ENCODE data around the gene AKAP17A. TPM values are rescaled to one million over a fixed set of nuclear protein-coding genes. Genes with fewer than 3 reads are reported as not detected.
"Not testable (repeated sequence)": the region's sequence is repeated elsewhere in the genome, so short reads cannot be mapped to it uniquely, and the experiment has no call there.

The AKAP17A gene
- polyA plus RNA-seq, 3 donors = 51.2 to 62.5 (median 56.0) TPM

DNA sequence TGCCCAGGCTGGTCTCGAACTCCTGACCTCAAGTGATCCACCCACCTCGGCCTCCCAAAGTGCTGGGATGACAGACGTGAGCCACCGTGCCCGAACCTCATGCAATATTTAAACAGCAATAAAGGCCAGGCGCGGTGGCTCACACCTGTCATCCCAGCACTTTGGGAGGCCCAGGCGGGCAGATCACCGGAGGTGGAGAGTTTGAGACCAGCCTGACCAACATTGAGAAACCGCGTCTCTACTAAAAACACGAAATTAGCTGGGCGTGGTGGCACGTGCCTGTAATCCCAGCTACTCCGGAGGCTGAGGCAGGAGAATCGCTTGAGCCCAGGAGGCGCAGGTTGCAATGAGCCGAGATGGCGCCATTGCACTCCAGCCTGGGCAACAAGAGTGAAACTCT lies 17.2 kb upstream of the AKAP17A start:
- DNase-seq = not testable (repeated sequence)

DNA sequence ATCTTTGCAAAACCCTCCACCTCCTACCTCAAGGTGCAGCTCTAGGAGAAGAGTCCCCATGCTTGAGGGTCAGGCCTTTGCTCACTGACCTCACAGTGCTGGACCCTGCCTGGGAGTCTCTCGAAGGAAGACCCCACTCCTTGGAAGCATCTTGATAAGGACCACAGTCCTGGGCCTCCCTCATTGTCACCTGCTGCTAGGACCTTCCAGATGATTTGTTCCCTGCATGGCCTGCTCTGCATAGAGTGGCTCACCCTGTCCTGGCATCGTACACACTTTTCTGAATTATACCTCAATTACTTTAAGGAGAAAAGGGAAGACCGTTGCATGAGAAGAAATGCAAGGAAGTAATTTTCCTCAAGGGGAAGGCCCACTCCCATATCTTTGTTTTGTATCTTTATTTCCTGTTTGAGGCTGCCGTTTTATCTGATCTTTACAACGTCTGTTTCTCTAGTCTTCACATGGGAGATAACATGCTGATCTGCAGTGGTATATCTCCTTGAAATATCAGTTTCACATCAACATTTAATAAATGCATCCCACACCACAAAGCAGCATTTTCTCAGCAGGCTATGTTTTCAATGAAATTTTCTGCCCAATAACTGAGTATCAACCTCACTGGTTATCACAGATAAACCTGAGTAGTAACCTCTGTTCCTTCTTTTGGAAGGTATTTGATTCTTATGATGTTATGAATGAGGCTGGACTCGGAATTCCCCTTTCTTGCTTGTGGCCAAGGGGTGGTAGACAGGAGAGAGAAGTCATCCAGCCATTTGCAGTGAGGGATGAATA lies 15.0 kb upstream of the AKAP17A start:
- DNase-seq = no peak

DNA sequence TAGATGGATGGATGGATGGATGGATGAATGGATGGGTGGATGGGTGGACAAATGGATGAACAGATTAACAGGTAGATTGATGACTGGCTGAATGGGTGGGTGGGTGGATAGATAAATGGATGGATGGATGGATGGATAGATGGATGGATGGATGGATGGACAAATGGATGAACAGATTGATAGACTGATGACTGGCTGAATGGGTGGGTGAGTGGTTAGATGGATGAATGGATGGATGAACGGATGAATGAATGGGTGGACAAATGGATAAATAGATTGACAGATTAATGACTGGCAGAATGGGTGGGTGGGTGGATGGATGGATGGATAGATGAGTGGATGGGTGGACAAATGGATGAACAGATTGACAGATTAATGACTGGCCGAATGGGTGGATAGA lies 13.6 kb upstream of the AKAP17A start:
- no peak for DNase-seq

DNA sequence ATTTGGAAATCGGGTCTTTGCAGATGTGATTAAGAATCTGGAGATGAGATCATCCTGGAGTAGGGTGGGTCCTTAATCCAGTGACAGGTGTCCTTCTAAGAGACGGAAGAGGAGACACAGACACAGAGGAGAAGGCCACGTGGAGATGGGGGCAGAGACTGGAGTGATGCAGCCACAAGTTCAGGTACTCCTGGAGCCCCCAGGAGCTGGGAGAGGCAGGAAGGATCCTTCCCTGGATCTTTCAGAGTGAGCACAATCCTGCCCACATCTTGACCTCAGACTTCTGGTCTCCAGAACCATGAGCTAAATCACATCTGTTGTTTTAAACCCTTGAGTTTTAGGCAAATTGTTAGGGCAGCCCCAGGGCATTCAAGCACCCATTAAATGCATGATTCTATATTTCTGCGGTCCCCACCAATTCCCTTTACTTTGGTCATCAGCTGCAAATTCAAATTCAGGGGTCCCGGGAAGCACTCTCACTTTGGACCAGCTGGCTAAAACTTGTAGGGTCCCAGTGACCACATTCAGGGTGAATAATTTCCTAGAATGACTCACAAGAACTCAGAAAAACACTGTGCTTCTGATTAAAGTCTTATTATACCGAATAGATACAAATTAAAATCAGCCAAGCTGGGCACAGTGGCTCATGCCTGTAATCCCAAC lies 12.8 kb upstream of the AKAP17A start:
- DNase-seq = no peak

DNA sequence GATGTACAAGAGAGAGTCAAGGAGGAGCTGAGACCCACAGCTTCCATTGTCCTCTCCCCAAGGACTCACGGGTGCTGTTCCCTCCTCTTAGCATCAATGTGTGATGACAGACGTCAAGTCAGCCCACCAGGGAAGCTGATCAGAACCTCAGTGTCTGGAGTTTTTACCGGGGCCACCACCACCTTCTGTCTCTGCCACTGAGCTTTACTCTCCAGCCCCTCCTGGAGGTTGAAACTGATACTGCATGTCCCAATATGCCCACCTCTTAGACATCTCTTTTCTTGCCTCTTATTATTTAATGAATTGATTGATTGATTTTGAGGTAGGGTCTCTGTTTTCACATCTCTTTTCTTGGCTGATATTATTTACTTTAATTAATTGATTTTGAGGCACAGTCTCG lies 10.3 kb upstream of the AKAP17A start:
- peak; percentile 43 for DNase-seq

DNA sequence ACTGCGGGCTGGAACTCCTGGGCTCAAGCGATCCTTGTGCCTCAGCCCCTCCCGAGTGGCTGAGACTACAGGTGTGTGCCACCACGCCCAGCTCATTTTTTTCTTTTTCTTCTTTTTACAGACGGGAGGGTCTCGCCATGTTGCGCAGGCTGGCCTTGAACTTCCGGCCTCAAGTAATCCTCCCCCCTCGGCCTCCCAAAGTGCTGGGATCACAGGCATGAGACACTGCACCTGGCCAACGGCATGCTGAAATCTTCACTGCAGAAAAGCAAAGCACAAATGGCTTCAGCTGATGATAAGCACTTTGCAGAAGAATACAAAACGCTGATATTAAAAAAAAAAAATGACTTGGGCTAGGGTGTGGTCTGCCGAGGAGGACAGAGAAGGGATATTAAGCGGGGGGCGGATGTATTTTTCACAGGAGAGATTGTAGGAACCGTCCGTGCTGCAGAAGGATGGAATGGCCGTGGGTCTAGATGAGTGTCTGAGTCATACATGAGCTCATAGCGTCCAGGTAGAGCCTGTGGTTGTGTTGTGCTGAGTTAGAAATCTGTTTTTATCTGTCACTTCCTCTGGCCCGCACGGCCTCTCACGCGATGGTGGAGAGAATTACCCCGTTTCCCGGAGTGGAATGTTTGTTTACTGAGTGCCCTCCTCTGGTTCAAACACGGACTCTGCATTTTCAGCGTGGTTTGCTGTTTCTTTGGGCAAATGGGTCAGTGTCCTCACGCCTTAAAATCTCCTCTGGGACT lies 8.5 kb upstream of the AKAP17A start:
- no peak for DNase-seq

DNA sequence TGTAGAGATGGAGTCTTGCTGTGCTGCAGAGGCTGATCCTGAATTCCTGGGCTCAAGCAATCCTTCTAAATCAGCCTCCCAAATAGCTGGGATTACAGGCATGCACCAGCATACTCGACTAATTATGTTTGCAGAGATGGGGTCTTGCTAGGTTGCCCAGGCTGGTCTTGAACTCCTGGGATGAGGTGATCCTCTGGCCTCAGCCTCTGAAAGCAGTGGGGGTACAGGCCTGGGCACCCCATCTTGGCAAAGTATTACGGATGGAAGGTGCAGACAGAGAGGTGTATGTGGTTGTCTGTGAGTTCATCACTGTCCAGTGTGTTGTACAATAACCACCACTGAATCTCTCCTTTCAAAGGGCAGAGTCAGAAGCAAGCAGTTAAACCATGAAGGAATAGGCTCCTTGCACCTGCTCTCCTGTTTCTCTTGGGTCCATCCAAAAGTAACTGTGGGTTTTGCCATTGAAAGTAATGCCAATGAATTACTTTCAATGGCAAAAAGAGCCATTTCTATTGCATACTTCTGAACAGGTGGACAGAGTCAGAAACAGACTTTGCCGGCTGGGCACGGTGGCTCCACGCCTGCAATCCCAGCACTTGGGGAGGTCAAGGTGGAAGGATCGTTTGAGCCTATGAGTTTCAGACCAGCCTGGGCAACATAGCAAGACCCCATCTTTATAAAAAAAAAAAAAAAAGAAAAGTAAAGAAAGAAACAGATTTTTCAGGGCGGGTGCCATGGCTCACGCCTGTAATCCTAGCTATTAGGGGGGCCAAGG lies 7.0 kb upstream of the AKAP17A start:
- DNase-seq = no peak

DNA sequence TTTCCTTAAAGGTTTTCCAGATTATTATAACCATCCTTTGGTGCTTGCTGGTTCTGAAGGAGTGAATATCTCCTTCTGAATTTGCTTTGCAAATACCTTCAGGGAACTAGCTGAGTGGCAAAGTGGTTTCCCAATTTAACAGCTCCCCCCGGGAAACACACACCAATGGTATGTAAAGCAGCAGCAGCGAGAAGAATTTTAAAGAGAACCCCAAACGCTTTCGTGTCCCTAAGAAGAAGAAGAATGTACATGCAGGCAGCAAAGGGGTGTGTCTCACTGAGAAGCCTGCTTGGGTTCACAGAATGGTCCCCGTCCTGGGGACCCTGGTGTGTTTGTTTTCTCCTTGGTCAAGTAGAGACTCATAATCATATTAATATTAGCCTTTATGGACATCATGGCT lies 4.2 kb upstream of the AKAP17A start:
- no peak for DNase-seq

DNA sequence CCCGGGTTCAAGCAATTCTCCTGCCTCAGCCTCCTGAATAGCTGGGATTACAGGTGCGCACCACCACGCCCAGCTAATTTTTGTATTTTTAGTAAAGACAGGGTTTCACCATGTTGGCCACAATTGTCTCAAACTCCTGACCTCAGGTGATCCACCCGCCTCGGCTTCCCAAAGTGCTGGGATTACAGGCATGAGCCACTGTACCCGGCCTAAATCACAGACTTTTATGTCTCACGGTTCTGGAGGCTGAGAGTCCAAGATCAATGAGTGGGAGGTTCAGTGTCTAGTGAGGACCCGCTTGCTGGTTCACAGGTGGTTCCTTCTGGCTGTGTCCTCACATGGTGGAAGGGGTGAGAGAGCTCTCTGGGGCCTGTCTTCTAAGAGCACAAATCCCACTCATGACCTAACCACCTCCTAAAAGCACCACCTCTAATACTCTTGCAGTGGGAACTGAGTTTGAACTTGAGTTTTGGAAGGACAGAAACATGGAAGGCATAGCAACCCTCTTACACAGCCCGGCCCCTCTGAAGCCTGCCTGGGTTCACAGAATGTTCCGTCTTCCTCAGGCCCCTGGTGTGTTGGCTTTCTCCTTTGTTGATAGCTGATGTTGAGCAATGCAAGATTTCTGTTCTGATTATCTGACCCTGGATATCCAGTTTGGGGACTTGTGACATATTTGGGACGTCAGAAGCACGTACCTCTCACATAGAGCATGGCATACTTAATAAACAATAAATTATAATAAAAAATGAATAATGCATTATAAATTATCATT lies 1.9 kb upstream of the AKAP17A start:
- no peak for DNase-seq

DNA sequence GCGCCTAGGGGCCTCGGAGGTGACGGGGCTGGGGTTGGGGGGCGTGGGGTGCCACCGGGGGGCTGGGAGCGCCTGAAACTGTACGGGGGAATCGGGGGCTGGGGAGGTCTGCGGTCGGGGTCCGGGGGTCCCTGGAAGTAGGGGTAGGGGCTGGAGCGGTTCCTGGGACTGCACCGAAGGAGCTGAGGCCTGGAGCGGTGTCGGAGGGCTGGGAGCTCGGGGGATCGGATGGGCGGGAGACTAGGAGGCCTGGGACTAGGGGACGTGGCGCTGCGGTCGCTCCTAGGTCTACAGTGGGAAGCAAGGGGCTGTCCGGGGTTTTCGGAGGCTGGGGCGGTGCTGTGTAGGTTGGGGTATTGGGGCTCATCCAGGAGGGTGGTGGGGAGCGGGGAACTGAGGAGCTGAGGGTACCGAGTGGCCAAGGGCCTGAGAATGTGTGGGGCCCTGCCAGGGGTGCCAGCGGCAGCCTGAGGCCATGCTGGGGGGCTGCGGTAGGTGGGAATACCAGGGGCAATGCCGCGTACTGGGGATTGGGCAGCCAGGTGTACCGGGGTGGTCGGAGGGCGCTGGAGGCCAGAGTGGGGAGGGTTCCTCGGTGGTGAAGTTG lies 562 bp downstream of the AKAP17A start:
- DNase-seq = no peak

DNA sequence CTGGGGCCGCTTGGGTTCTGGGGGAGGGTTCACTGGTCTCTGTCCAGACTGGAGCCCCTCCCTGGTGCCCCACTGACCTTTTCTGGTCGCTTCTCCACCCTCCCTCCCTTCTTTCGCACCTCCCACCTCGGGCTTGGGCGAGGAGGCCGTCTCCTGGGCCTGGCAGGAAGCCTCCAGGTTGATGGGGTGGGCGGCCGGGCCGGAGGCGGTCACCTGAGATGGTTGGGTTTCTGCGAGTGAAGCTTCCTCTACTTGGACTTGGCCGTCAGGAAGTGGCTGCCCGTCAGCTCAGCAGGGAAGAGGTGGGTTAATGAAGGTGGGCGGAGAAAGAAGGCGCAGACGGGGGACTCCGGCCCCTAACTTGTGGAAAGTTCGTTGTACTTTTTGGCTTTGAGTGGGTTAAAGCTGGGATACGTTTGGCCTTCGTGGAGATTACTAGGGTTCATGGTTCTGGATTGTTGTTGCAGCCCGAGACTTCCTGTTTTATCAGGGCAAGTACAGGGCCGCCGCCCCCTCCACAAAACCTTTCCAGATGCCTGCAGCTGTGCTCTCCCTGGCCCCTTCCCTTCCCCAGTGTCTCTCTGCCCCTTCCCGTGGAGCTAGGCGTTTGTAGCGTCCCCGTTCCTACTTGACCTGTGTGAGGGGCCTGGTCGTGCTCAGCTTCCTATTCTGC lies 1.2 kb downstream of the AKAP17A start:
- peak; percentile 28 for DNase-seq

DNA sequence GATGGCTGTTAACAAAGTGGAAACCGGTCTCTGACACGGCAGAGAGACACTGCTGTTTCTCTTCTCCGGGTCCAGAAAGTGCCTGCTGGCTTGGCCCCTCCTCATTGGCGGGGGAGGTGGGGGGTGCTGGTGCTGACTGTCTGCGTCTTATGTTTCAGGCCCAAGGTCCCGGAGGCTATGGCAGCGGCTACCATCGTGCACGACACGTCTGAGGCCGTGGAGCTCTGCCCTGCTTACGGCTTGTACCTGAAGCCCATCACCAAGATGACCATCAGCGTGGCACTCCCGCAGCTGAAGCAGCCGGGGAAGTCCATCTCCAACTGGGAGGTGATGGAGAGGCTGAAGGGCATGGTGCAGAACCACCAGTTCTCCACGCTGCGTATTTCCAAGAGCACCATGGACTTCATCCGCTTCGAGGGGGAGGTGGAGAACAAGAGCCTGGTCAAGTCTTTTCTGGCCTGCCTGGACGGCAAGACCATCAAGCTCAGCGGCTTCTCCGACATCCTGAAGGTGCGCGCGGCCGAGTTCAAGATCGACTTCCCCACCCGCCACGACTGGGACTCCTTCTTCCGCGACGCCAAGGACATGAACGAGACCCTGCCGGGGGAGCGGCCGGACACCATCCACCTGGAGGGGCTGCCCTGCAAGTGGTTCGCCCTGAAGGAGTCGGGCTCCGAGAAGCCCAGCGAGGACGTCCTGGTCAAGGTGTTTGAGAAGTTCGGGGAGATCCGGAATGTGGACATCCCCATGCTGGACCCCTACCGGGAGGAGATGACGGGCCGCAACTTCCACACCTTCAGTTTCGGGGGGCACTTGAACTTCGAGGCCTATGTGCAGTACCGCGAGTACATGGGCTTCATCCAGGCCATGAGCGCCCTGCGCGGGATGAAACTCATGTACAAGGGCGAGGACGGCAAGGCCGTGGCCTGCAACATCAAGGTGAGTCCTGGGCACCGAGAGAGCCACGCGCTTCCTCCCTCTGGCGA lies 2.2 kb downstream of the AKAP17A start:
- DNase-seq = no peak

DNA sequence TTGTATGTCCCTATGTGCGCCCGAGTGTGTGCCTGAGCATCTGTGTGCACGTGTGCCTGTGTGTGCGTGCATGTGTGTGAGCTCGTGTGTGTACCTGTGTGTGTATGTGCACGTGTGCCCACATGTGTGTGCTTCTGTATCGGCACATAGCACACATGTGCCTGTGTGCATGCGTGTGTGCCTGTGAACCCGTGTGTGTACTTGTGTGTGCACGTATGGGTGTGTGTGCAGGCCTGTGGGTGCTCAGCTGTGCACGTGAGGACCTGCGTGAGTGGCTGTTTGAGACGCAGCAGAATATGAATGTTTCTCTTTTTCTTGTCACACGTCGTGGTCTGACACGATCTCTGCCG lies 4.3 kb downstream of the AKAP17A start:
- DNase-seq = no peak

DNA sequence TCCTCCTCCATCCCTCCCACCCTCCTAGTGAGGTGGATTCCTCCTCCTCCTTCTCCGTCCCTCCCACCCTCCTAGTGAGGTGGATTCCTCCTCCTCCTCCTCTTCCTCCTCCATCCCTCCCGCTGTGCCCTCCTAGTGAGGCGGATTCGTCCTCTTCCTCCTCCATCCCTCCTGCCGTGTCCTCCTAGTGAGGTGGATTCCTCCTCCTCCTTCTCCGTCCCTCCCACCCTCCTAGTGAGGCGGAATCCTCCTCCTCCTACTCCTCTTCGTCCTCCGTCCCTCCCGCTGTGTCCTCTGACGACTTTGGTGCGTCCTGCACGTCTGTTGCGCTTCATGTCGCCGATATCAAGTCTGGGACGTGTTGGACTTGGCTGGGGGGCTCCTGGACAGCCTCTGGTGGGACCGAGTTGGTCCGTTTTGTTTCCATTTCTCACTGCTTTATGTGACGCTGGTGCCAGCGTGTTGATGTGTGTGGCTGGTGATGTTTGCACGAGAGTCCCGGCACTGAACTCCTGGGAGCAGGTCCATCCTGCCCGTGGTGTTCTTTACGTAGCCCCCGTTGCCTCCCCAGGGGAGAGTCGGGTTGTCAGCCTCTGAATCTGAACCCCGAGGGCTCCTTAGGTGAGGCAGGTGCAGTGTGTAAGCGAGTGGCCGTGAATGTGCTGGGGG lies 5.4 kb downstream of the AKAP17A start:
- DNase-seq = no peak

DNA sequence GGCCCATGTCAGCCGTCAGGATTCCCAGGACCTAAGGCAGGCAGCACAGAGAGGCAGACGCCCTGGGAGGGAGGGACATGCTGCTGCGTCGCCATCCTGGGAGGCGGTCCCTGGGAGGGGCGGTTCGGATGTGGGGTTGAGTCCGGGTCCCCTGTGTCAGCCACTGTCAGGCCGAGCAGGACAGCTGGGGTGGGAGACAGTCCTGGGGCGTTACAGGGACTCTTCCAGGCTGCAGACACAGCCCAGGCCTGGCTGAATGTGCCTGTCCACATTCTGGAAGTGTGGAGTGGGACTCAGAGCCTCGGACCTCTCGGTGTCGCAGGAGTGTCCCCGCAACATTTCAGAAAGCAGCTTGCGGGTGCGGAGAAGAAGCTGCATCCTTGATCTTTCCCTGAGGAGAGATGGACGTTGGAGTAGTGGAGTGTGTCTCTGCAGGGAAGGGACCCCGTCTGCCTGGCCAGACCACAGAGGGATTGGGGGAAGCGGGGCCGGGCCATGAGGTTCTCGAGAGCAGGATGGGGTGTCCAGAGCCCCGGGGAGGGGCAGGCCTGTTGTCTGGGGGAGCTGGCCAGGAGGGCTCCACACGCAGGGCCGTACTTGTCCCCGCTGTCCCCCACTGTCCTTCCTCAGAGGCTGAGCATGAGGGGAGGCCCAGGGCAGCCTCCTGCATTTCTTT lies 6.1 kb downstream of the AKAP17A start:
- DNase-seq = no peak

DNA sequence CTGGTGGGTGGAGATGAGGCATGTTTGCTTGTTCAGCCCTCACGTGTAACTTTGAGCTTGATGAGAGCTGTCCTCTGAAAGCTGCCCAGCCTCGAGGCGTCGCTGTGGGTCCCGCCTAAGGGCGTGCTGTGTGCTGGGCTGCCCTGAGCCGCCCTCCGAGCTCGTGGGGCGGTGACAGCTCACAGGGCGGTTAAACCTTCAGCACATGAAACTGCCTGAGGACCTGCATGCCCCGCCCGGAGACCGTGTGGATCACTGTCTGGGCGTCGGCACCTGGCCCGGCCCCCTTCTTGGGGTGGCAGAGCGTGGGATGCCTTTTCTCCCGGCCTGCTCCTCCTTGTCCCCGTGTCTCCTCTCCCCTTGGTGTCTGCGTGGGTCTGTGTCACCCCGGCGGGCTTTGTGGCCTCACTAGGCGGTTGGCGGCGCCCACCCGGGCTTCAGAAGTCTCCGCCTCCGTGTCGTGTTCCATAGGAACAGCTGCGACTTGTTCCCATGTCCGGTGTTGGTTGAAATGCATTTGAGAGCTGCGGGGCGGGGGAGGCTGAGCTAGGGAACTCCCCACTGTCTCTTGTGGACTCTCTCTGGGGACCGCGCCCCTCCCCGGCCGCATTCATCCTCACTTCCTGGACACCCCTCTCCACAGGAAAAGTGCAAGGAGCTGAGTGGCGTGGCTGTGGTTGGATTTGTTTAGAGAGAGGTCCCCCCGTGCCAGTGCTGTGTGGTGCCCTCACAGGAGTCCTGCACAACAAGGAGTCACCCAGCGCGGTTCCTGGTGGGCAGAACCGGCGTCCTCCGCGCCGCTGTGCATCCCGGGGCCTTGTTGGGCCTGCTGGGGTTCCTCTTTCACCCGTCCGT lies 6.8 kb downstream of the AKAP17A start:
- no peak for DNase-seq
